GM19351 (cell line): ENCODE results near the gene GHDC.
A peak's percentile ranks its signal among the peaks of the same experiment; 100 is the strongest.
"Not testable (repeated sequence)": the region's sequence is repeated elsewhere in the genome, so short reads cannot be mapped to it uniquely, and the experiment has no call there.

ENCODE experiments used
- ATAC-seq: cut with Tn5 transposase; IDR thresholded peaks from one replicate; pipeline ENCODE4 v1.9.1; 2021; ENCODE audit warnings: mild to moderate bottlenecking, moderate library complexity; ENCODE audit not compliant: unreplicated experiment

Gene GHDC

GRCh38 chr17:42193969-42194899 lies at the start of gene GHDC:
Gene GHDC, minus strand, starts transcription at chr17:42194494. Its CDS starts 913 bp downstream, at chr17:42193581.
- ATAC-seq = peak; percentile 83

GRCh38 chr17:42243493-42243982 lies 49.2 kb upstream of the GHDC start:
- no peak for ATAC-seq

GRCh38 chr17:42241871-42242270 lies 47.6 kb upstream of the GHDC start:
- no peak for ATAC-seq

GRCh38 chr17:42240863-42241262 lies 46.6 kb upstream of the GHDC start:
- ATAC-seq = not testable (repeated sequence)

- no peak for ATAC-seq
Observed at GRCh38 chr17:42240201-42240600, 45.9 kb upstream of the GHDC start.

GRCh38 chr17:42239576-42239975 lies 45.3 kb upstream of the GHDC start:
- ATAC-seq = not testable (repeated sequence)

GRCh38 chr17:42236760-42237159 lies 42.5 kb upstream of the GHDC start:
- no peak for ATAC-seq

GRCh38 chr17:42233994-42234393 lies 39.7 kb upstream of the GHDC start:
- no peak for ATAC-seq

GRCh38 chr17:42233156-42233555 lies 38.9 kb upstream of the GHDC start:
- ATAC-seq = no peak

GRCh38 chr17:42230225-42230624 lies 35.9 kb upstream of the GHDC start:
- ATAC-seq = no peak

- ATAC-seq = no peak
Observed at GRCh38 chr17:42227849-42228700, 33.8 kb upstream of the GHDC start.

GRCh38 chr17:42225646-42226045 lies 31.4 kb upstream of the GHDC start:
- no peak for ATAC-seq

- ATAC-seq = no peak
Observed at GRCh38 chr17:42224651-42225050, 30.4 kb upstream of the GHDC start.

- no peak for ATAC-seq
Observed at GRCh38 chr17:42221886-42222745, 27.8 kb upstream of the GHDC start.

- not testable (repeated sequence) for ATAC-seq
Observed at GRCh38 chr17:42219280-42219679, 25.0 kb upstream of the GHDC start.

- ATAC-seq = no peak
Observed at GRCh38 chr17:42214156-42214555, 19.9 kb upstream of the GHDC start.

GRCh38 chr17:42212382-42212781 lies 18.1 kb upstream of the GHDC start:
- no peak for ATAC-seq

GRCh38 chr17:42211921-42212341 lies 17.6 kb upstream of the GHDC start:
- ATAC-seq = not testable (repeated sequence)

- no peak for ATAC-seq
Observed at GRCh38 chr17:42210046-42210445, 15.8 kb upstream of the GHDC start.

GRCh38 chr17:42206153-42206612 lies 11.9 kb upstream of the GHDC start:
- ATAC-seq = not testable (repeated sequence)
